GM19324 (cell line): Measurements from ENCODE around the gene PCBP4.
"Not testable (repeated sequence)": the region's sequence is repeated elsewhere in the genome, so short reads cannot be mapped to it uniquely, and the experiment has no call there.

Source experiments
- ATAC-seq: cut with Tn5 transposase; IDR thresholded peaks from one replicate; pipeline ENCODE4 v1.9.1; 2021; ENCODE audit warnings: mild to moderate bottlenecking, moderate library complexity; ENCODE audit not compliant: unreplicated experiment, low FRiP score

Gene PCBP4

DNA sequence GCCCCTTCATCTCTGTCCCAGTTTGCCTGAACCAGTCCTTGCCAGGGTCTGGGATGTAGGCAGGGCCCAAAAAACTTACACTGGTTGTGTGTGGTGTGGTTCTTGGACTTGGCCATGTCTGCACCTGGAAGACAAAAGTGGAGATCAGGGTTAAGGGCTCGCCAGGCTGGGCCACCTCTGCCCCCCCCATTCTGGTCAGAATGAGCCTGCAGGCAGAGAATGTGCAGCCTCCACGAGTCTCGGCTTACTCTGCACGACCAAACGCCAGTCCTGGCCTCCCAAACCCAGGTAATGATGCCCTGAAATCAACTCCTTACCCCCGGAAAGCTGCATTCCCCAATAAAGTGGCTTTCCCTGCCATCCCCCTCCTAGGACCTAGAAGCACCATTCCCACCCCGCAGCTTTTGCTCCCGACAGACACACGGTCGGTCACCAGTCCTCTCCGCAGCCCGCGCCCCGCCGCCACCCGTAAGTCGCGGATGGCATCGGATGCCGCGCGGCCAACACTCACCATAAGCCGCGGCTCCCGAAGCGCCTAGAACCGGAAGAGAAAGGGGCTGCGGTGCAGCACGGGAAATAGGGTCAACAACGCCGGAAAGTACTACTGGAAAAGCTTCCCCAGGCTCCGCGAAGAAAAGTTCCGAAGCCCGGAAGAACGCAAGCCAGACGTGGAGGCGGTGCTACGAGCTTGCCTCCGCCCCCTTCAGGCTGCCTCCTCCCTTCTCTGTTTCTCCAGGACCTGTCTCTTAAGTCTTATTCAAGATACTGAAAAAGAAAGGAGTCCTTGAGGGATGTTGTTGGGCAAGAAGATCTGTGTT lies 28.3 kb upstream of the PCBP4 start, which contains the start of gene RPL29:
Gene RPL29, minus strand, starts transcription at position 550 of the 818 bp plus-strand sequence. Its CDS starts 434 bp downstream, at position 116.
- peak; percentile 87 for ATAC-seq

- ATAC-seq = no peak
Measured at GRCh38 chr3:51994530-51994929, 27.3 kb upstream of the PCBP4 start.

GRCh38 chr3:51993657-51994056 lies 26.4 kb upstream of the PCBP4 start:
- not testable (repeated sequence) for ATAC-seq

- ATAC-seq = no peak
Measured at GRCh38 chr3:51992017-51992682, 24.9 kb upstream of the PCBP4 start.

GRCh38 chr3:51990501-51990971 lies 23.3 kb upstream of the PCBP4 start:
- ATAC-seq = not testable (repeated sequence)

GRCh38 chr3:51988286-51989146 lies 21.3 kb upstream of the PCBP4 start:
- no peak for ATAC-seq

GRCh38 chr3:51987568-51987967 lies 20.3 kb upstream of the PCBP4 start:
- no peak for ATAC-seq

DNA sequence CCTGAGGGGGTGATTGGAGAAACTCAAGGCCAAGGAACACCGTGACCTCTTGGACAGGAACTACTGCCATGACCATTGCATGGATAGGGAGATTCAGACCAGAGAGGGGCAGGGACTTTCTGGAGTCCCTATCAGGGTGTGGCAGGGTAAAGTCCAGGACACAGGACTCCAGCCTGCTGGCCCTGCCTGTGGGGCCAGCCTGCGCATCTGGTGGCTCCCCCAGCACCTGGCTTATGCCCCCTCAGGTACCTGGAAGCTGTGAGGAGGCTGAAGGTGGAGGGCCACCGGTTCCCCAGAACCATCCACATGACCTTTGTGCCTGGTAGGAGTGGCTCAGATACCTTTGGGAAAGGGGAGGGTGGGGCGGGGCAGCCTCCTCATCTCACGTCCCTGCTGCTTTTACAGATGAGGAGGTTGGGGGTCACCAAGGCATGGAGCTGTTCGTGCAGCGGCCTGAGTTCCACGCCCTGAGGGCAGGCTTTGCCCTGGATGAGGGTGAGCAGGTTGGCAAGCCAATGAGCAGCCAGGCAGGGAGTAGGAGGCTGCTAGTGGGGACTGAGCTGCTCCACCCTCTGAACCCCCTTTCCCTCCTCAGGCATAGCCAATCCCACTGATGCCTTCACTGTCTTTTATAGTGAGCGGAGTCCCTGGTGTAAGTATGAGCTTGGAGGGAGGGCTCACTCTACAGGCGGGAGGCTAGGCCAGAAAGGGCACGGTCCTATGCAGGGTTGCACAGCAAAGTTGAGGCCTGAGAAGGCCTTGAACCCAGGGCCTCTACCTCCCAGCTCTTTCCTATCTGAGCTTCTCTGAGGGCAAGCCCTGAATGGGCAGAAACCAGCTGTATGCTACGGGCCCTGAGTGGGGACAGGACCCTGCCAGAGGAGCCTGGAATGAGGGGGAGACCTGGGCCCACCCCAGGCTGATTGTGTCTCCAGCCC lies 19.0 kb upstream of the PCBP4 start:
- no peak for ATAC-seq

DNA sequence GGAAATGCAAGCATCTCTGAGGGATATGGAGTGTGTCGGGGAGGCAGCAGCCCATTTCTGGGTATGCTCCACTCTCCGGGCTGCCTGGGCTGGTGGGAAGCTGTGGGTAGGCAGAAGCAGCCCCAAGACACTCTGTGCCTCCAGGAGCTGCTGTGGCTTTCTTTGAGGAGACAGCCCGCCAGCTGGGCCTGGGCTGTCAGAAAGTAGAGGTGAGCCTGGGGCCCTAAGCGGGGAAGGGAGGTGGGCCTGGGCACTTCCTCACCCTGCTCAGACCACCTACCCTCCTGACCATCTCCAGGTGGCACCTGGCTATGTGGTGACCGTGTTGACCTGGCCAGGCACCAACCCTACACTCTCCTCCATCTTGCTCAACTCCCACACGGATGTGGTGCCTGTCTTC lies 17.8 kb upstream of the PCBP4 start:
- ATAC-seq = no peak

GRCh38 chr3:51984269-51984647 lies 17.0 kb upstream of the PCBP4 start:
- ATAC-seq = no peak

- no peak for ATAC-seq
Measured at GRCh38 chr3:51983578-51984268, 16.5 kb upstream of the PCBP4 start.

- peak; percentile 75 for ATAC-seq
Measured at GRCh38 chr3:51982838-51983577, 15.8 kb upstream of the PCBP4 start, which contains the start of gene ACY1. Gene ACY1 (plus strand): TSS chr3:51983535. CDS start chr3:51984065, 530 bp downstream.

DNA sequence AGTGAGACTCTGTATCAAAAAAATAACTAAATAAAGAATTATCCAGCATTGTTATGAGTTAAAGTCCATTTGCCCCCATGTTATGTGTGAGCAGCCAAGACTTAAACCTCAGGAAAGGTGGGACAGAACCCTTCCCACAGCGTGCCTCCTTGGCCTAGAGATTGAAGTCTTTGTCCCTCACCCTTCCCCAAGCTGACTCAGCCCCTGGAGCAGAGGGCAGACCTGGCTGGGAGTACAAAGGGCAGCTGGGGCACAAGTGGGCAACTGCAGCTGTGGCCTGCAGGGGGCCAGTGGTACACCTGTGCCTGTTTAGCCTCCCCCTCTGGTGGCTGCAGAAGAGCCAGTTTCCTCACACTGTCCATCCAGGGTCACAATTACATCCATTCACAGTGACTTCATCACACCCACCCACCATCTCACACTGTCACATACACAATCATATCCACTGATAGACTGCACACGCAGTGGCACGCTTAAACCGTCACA lies 15.1 kb upstream of the PCBP4 start:
- ATAC-seq = peak; percentile 43

DNA sequence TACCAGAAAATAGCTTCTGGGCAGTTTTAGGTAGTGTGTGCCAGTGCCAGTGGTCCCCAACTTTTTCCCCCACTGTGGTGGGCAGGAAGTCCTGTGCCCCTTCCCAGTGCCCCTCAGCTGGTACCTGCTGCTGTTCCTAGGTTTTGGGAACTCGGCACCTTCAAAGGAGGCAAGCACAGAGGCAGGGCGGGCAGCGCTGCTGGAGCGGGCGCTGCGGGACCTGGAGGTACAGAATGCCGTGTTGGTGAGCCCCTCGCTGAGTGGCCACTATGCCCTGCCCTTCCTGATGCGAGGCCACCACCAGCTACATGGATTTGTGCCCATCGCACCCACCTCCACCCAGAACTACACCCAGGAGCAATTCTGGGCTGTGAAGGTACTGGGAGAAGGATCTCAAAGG lies 13.0 kb upstream of the PCBP4 start:
- no peak for ATAC-seq

DNA sequence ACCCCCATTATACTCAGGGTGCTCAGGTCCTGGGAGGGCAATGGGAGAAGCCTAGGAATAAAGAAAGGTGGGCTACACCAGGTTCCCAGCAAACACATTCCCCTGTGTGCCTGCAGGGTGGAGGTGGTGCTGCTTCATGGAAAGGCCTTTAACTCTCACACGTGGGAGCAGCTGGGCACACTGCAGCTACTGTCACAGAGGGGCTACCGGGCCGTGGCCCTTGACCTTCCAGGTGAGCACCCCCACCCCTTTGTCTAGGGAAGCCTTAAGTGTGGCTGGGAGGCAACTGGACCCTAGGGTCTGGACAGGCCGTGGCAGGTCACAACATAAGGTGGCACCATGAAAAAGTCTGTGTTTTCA lies 10.9 kb upstream of the PCBP4 start:
- no peak for ATAC-seq

- ATAC-seq = no peak
Measured at GRCh38 chr3:51977446-51978142, 10.3 kb upstream of the PCBP4 start.

GRCh38 chr3:51975852-51976549 lies 8.7 kb upstream of the PCBP4 start:
- ATAC-seq = no peak
